Activated CD8-positive, alpha-beta memory T cell treated with anti-CD3 and anti-CD28 coated beads, Interleukin-2, amount 50 U/mL, for 1 hour (primary cell): ENCODE measurements around the gene FNIP2.
A peak's percentile ranks its signal among the peaks of the same experiment; 100 is the strongest.
"Not testable (repeated sequence)": the region's sequence is repeated elsewhere in the genome, so short reads cannot be mapped to it uniquely, and the experiment has no call there.

Experiments
- DNase-seq: peaks from one replicate; pipeline ENCODE4 v3.0.0-alpha.2; 2020; ENCODE audit errors: extremely low read depth

Gene FNIP2

DNA sequence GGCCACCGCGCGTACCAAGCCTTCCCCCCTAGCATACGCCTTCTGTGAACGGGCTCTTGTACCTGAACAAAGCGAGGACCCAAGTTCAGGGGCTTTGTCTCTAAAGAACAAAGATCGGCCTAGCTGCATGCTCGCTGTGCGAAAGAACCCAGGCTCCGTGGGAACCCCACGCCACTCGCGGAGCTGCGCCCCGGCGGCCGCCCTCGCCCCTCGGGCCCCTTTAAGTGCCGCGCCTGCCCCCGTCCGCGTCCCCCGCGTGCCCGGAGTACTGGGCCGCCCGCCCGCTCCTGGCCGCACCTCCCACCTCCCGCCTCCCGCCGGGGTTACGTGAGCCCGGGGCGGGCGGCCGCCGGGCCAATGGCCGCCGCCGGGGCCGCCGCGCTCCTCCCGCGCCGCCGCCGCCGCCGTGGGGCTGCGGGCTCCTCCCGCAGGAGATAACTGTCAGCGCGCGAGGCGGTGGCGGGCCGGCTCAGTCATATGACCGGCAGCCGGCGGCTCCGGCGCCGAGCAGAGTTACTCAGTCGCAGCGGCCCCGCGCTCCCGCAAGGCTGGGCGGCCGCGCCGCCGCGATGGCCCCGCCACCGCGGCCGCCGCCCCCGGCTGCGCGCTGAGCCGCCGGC is at the start of gene FNIP2:
Gene FNIP2 (plus strand): TSS at position 472 of the 620 bp plus-strand sequence. CDS start 187 bp downstream, outside the sequence.
- DNase-seq = no peak

DNA sequence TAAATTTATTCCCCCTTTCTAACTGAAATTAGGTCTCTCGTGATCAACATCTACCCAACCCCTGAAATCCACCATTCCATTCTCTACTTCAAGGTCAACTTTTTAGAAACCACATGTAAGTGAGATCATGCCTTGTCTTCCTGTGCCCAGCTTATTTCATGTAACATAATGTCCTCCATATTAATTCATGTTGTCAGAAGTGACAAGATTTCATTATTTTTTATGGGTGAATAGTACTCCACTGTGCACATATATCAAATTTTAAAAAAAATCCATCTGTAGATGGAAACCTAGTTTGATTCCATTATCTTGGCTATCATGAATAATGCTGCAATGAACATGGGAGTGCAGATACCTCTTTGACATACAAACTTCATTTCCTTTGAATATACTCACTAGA is 47.1 kb upstream of the FNIP2 start:
- DNase-seq = no peak

DNA sequence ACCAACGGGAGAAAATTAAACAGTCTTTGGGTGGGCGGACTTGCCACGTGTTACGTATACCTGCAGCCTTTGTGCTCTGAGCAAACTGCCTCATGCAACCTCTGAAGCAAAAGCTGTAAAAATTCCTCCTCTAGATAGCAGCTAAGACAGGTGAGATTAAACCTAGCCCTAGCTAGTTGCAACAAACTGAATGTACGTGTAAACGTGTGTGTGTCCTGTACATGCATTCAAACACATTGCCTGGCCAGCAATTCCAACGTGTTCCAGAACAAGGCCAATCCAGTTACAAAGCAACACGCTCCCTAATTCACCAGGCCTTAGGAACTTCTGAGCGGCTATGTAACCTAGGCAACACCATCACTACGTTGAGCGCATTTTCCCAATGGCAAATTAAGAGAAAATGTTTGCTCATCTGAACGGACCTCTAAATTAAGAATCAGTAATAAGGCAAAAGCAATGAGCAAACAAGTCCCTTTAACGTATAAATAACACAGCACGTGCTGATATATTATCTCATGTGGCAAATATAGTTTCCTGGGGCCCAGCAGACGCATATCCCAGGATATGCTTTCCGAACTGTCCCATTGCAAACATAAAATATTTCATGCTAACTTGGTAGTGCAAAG is 46.4 kb upstream of the FNIP2 start:
- DNase-seq = no peak

GRCh38 chr4:158722917-158723793 is 45.7 kb upstream of the FNIP2 start, which contains the start of gene PPID:
PPID (minus strand) TSS chr4:158723396; CDS start chr4:158723288, 108 bp downstream.
- DNase-seq = peak; percentile 25

DNA sequence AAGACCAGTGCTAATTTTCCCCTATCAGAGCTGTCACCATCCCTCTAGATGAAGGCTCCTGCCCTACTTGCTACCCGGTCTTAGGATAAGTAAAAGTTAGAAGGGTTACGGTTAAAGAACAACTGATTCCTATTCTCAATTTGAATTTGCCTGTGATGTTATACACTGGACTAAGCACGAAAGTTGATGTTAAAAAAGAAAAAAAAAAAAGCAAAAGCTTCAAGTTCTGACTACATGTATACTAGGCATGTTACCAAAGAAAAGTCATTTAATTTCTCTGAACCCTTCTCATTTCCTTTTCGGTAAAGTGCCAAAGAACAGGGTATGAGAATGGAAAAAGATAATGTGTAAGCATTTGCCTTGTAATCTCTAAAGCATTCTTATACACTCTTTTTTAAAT is 44.2 kb upstream of the FNIP2 start:
- DNase-seq = no peak

DNA sequence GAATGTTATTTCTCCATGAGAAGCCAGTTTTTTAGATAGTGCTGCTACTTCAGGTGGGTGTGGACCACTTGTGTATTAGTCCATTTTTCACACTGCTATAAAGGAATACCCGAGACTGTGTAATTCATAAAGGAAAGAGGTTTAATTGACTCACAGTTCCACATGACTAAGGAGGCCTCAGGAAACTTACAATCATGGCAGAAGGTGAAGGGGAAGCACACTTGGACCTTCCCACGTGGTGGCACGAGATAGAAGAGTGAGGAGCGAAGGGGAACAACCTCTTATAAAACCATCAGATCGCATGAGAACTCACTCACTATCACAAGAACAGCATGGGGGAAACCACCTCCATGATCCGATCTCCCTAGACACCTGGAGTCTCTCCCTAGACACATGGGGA is 42.2 kb upstream of the FNIP2 start:
- no peak for DNase-seq

DNA sequence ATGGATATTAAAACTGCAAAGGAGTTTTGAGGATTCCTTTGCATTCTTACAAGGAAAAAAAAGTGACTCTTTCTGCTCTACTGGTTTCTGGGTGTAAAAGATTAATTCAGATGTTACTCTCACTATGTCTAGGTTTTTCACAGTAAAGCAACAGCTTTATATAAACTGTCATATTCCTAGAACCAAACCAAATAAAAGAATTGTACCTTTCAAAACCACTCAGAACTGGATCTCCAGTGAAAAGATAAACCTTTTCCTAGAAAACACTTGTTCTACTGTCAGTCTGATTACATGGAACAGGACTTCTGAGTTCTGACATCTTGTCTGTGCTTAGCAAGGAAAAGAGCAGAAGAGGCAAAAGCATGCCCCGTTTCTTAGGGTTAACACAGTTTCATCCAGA is 40.6 kb upstream of the FNIP2 start:
- DNase-seq = no peak

GRCh38 chr4:158729716-158730559 is 38.9 kb upstream of the FNIP2 start:
- DNase-seq = peak; percentile 19

DNA sequence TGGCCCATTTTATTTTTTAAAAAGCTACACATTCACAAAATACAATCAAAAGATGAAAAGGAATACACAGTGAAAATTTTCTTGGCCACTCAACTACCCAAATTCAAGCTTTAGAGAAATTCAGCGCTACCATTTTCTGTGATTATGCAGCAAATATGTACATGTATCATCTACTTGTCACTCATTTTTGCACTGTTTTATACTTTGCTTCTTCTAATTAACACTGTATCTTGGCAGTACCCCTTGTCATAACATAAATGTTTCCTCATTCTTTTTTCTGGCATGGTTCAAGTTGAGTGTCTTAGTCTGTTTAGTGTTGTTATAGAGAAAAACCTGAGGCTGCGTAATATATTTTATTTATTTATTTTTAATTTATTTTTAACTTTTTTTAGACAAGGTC is 30.0 kb upstream of the FNIP2 start:
- DNase-seq = no peak

DNA sequence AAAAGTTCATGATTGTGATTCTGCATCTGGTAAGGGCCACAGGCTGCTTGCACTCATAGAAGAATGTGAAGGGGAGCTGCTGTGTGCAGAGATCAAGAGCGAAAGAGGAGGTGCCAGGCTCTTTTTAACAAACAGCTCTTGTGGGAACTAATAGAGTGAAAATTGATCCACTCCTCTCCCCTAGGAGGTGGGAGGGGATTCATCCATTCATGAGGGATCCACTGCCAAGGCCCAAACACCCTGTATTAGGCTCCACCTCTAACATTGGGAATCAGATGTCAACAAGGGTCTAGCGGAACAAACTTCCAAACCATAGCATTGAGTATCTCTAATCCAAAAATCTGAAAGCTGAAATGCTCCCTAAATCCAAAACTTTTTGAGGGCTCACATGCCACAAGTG is 29.2 kb upstream of the FNIP2 start:
- DNase-seq = no peak

DNA sequence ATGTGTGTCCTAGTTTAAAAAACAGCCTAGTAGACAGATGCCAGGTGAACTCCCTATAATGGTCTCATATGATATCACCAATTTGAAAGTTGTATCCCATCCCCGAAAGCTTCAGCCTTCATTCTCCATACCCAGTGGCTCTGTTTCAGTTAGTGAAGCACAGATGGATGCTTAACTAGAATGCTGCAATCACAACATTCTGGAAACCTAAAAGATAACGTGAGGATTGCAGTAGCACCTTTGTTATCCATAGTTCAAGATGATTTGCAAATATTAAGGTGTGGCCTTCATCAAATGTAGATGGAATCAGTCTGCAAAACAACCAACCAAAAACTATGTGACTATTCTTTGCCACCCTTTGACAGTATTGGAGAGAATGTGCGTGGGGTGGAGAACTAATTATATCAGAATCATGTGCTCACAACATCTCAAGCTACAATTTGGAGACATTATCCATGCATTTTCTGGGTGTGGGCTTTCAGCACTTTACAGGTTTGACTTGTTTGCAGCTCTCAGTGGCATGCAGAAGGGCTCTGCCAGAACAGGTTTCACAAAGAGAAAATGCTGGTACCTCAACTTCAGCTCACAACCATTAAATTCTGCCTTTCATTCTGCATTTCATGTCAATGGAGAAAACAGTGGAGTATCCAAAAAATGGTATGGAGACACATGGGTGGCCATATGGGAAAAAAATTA is 27.4 kb upstream of the FNIP2 start:
- DNase-seq = no peak

GRCh38 chr4:158746537-158746936 is 22.3 kb upstream of the FNIP2 start:
- not testable (repeated sequence) for DNase-seq

DNA sequence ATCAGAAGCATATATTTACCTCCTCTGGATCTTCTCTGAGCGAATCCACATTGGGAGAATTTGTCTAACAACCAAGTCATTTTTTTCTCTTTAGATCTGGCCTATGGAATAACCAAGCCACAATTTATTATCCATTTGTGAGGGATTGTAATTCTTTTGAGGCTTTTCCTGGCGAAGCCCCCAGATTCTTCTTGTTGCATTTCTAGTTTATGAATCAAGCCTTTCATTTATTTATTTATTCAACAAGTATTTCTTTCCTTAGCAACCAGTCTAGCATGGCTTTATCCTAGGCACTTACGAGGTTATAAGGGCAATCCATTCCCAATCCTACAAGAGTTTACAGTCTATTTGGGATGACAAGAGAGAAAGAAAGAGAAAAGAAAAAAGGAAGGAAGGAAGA is 18.4 kb upstream of the FNIP2 start:
- no peak for DNase-seq

DNA sequence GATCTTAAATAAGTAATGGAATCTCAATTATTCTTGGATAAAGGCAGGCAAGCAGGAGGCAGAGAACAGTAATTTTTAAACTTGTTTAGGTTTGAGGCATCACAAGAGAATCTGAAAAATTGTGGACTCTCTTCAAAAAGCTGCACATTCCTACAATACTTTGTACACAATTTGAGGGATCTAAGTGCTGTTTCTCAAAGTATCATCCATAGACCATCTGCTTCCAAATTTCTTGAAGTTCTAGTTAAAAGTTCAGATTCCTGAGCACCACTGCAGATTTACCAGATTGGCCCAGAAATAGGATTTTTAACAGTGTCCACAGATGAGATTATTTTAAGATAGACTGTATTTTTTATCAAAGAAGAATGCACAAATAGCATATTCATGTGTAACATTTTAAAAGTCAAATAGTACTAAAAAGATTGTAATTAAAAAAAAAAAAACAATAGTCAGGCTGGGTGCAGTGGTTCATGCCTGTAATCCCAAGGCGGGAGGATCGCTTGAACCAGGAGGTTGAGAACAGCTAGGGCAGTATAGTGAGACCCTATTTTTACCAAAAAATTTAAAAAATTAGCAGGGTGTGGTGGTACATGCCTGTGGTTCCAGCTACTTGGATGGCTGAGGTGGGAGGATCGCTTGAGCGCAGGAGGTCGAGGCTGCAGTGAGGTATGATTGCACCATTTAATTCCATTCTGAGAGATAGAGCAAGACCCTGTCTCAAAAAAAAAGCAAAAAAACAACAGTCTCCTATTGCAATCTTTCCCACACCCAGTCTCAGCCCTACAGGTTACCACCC is 14.2 kb upstream of the FNIP2 start:
- DNase-seq = no peak

GRCh38 chr4:158755819-158756218 is 13.0 kb upstream of the FNIP2 start:
- DNase-seq = not testable (repeated sequence)

DNA sequence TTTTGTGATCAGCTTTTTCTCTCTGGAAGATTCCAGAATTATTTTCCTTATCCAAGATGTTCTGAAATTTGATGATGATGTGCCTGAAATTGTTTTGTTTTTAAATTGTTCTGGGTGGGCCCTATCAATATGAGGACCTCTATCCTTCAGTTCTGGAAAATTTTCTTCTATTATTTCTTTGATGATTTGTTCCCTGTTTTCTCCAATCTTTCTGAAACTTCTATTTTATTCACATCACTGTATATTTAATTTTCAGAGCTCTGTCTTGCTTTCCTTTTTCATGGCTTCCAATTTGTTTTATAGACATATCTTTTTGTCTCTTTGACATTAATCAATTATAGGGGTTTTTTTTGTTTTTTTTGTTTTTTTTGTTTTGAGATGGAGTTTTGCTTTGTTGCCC is 12.2 kb upstream of the FNIP2 start:
- DNase-seq = no peak

GRCh38 chr4:158758142-158758541 is 10.7 kb upstream of the FNIP2 start:
- no peak for DNase-seq

DNA sequence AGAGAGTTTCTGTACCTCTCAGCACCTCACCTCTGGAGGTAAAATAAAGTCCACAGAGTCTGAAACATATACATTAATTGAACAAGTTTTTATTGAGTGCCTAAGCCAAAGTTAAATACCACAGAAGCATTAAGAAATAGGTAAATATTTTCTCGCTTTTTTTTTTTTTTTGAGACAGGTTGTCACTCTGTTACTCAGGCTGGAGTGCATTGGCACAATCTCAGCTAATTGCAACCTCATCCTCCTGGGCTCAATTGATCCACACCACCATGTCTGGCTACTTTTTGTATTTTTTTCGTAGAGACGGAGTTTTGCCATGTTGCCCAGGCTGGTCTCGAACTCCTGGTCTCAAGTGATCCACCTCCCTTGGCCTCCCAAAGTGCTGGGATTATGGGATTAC is 10.1 kb upstream of the FNIP2 start:
- DNase-seq = no peak

DNA sequence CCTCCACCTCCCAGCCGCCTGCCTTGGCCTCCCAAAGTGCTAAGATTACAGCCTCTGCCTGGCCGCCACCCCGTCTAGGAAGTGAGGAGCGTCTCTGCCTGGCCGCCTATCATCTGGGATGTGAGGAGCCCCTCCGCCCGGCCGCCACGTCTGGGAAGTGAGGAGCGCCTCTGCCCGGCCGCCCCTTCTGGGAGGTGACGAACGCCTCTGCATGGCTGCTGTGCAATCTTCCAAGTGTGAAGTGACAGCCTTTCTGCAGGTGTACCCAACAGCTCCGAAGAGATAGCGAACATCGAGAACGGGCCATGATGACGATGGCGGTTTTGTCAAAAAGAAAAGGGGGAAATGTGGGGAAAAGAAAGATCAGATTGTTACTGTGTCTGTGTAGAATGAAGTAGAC is 9.3 kb upstream of the FNIP2 start:
- DNase-seq = not testable (repeated sequence)

GRCh38 chr4:158760866-158761265 is 8.0 kb upstream of the FNIP2 start:
- no peak for DNase-seq
